CD4-positive, alpha-beta T cell treated with Interleukin-10 for 1 hour (primary cell): Measurements from ENCODE around the gene EEA1.

Source experiments
- DNase-seq: peaks from one replicate; pipeline ENCODE4 v3.0.0-alpha.2; 2020

The EEA1 gene

DNA sequence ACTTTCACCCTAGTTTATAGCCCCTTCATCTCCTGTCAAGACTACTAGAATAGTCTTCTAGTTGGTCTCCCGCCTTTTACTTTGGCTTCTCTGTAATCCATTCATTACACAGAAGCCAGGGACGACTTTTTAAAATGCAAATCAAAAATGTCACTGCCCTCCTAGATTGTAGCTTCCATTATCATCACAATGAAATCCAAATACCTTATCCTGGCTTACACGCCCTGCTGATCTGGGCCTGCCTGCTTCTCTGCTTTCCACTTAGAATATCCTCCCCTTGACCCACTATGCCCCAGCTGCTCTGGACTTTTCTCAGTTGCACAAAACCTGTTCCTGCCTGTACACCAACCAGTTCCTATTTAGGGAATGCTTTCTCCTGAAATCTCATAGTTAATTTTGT lies 4.5 kb upstream of the EEA1 start:
- DNase-seq, result no peak

DNA sequence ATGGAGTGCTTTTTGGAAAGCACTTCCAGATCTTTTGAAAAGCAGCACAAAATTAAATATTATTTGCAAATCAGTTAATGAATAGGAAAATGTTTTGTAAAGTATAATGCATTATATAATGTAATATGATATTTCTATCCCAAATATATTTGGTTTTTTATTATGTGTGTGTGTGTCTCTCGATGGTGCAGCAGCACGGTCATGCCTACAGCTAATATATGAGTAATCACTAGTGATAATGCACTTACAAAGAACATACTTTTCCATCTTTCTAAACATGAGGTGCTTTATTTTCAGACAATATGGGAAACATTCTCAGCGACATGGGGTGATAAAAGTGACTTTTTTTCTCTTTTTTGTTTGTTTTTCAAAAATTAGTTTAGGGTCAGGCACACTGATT lies 1.3 kb upstream of the EEA1 start:
- DNase-seq, result no peak

DNA sequence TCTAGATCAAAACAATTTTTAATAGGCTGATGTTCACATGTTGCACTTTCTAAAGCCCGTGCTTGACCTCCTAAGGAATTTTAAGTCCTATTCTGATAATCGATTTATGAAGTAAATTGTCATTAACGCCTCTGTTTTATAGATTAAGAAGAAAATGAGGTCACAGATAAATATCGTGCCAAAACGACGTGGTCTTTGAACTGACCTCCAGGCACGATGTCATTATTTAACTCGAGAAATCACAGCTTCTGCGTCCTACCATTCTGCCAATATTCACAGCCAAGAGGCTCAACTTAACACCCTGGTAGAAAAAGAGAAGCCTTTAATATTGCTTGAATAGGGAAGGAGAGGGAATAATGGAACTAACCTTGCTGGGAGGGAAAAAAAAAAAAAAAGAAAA lies 888 bp upstream of the EEA1 start:
- no peak for DNase-seq

DNA sequence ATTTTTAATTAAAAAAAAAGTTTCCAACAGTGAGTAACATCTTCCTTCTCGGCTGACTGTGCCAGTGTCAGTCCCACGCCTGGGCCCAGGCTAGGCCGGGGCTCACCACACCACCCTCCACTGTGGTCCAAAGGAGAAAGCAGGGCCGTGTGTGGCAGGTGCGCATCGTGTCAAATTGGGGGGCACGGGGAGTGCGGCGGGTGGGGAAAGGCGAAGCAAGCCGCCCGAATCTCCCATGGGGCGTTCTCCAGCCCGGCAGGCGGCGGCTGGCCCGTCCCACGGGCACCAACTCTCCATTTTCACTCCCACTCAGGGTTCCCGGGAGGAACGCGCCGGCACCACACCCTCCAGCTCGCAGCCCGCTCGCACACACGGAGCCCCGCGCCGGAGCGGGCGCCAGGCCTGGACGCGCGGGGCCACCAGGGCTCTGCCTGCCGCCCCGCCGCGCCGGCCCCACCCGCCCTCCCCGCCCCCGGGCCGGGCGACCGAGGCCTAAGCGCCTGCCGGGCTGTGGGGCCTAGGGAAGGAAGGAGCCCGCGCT lies 604 bp downstream of the EEA1 start:
- DNase-seq, result peak; percentile 35

DNA sequence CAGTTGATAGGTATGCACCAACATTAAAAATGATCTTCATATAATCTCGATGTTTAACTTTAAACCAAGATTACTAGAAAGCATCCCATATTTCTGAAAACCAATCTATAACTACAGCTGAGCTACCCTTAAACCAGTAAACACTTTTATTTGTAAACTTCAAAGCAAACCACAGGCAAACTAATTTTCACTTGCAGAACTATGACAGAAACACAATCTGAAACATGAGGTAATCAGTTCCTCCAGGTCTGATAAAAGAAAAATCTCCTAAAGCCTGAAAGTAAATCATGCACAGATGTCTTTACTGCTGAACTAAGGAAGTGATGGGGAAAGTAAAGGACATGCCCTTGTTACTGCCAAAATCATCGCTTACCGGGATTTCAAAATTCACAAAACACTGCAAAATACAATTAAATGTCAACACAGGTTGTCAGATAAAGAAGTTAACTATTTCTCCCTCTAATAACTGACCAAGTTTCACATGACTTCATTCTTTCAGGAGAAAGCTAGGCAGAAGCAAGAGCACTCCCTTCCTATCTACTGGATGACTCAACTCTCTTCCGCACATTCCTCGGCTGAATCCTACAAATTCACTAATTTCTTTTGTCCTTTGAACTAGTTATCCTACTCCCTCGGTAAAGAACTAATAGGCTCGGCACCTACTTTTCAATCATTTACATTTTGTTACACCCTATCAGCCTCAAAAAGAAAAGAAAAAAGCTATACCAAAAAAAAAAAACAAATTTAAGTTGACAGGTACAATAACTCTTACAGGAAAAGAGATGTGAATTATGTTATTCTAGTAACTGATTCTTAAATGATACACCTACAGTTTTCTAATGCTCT lies 1.4 kb downstream of the EEA1 start:
- DNase-seq, result peak; percentile 24

DNA sequence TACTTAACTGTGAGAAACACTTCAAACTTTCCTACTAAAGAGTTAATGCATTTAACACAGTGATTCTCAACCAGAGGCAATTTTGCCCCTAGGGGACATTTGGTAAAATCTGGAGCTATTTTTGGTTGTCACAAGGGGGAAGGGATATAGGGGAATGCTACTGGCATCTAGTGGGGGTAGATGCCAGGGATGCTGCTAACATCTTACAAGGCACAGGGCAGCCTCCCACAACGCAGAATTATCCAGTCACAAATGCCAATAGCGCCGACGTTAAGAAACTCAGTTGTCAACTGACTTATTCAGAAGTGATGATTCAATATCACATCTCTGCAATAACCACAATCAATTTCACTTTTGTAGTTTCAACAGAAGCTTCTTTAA lies 2.0 kb downstream of the EEA1 start:
- DNase-seq, result peak; percentile 38

DNA sequence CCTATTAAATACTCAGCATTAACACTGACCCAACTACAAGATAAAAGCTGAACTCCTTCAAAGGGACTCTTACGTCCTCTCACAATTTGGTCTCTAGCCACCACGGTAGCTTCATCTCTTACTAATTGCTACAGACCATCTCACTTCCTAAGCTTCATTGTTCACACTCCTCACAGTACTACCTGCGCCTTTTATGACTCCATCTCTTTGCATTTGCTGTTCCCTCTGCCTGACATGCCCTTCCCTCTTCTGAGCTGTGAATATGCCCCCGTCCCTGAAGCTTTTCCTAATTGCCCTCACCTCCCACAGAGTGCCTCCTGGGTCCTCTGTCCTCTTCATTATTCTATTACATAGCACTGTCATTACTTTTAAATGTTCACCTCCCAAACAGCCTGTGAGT lies 2.5 kb downstream of the EEA1 start:
- DNase-seq, result no peak

DNA sequence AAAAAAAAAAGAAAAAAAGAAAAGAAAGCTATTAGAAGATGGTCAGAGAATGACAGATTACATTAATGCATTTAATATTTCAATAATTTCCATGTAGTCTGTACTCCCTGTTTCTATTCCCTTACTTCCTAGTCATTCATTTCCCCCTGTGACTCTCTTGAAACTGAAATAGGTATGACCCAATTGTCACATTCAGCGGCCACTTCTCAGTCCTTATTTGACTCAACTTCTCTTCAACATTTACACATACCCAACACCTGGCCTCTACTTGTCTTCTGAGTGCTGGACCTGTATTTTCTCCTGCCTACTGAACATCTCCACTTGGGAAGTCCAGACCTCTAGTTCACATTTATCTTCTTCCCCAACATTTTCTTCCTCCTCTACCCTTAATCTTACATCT lies 7.2 kb downstream of the EEA1 start:
- no peak for DNase-seq

DNA sequence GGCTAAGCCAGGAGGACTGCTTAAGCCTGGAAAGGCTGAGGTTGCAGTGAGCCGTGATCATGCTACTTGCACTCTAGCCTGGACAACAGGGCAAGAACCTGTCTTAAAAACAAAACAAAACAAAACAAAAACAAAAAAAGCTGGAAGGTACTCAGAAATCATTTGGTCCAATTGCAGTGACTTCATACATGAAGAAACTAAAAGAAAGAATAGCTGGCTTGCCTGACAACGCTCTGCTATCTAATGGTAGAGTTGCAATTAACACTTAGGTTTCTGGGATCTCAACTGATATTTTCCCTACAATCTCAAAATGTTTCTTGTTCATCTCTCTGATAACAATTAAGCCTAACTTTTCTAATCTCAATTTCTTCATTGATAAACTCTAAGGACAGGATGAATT lies 13.7 kb downstream of the EEA1 start:
- DNase-seq, result no peak

DNA sequence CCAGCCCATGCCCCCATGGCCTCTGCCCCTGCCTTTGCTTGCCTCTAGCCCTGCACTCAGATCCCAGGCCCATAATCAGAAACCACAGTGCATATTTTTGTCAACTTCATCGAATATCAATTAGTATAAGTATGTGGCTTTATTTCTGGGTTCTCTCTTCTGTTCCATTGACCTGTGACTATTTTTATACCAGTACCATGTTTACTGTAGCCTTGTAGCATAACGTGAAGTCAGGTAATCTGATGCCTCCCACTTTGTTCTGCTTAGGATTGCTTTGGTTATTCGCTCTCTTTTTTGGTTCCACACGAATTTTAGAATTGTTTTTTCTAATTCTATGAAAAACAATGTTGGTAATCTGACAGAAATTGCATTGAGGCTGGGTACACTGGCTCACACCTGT lies 14.9 kb downstream of the EEA1 start:
- DNase-seq, result no peak

DNA sequence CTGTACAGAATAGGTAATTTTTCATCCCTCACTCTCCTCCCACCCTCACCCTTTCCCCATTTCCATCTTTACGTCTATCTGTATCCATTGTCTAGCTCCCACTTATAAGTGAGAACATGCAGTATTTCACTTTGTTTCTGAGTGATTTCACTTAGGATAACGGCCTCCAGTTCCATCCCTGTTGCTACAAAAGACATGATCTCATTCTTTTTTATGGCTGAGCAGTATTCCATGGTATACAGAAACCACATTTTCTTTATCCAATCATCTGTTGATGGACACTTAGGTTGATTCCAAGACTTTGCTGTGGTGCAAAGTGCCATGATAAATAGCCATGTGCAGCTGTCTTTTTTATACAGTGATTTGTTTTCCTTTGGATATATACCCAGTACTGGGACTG lies 16.4 kb downstream of the EEA1 start:
- DNase-seq, result no peak

DNA sequence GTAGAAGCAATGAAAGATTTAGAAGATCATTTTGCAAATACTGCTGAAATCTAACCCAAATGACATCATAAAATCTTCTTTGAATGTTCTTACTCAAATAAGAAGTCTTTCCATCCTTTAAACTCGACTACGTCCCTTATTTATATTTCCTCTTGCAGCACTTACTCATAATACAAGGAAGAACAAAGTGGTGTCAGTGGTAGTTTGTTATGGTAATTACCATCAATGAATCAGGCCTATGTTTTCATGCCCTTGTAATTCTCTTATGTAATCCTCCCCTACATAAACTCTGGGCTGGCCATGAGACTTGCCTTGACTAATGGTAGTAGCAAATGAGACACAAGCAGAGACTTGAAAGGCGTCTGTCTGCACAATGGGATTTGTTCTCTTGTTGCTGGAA lies 17.0 kb downstream of the EEA1 start:
- no peak for DNase-seq

DNA sequence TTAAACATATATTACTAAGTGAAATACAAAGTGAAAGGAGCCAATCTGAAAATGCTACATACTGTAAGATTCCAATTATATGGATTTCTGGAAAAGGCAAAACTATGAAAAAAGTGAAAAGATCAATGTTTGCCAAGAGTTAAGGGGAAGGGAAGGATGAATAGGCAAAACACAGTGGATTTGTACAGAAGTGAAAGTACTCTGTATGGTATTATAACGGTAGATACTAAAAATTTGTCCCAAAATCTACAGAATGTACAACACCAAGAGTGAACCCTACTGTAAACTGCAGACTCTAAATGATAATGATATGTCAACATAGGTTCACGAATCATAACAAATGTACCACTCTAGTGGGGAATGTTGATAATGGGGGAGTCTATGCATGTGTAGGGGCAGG lies 17.8 kb downstream of the EEA1 start:
- DNase-seq, result no peak

DNA sequence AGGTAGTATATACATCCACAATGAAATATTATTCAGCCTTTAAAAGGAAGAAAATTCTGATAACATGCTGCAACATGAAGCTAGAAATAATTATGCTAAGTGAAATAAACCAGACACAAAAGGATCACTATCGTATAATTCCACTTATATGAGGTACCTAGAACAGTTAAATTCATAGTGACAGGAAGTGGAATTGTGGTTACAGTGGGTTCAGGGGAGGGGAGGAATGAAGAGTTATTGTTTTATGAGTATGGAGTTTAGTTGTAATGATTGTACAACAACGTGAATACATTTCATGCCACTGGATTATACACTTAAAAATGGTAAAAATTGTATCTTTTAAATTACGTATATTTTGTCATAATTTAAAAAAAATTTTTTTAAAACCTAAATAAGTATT lies 21.0 kb downstream of the EEA1 start:
- peak; percentile 38 for DNase-seq

DNA sequence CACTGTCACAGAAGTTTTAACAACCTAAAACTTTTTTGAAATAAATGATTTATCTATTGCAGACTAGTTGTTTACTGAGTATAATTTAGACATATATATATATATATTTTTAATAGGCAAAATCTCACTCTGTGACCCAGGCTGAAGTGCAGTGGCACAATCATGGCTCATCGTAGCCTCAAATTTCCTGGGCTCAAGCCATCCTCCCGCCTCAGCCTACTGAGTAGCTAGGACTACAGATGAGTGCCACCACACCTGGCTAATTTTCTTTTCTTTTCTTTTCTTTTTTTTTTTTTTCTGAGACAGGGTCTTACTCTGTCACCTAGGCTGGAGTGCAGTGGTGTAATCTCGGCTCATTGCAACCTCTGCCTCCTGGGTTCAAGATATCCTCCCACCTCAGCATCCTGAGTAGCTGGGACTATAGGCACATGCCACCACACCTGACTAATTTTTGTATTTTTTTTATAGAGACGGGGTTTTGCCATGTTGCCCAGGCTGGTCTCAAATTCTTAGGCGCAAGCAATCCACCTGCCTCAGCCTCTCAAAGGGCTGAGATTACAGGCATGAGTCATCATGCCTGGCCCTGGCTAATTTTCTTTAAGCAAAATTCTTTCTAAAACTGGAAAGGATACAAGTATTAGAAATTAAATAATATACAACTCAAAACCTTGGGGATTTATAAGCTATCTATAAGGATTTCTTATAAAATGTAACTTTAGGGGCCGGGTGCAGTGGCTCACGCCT lies 23.1 kb downstream of the EEA1 start:
- DNase-seq, result no peak

DNA sequence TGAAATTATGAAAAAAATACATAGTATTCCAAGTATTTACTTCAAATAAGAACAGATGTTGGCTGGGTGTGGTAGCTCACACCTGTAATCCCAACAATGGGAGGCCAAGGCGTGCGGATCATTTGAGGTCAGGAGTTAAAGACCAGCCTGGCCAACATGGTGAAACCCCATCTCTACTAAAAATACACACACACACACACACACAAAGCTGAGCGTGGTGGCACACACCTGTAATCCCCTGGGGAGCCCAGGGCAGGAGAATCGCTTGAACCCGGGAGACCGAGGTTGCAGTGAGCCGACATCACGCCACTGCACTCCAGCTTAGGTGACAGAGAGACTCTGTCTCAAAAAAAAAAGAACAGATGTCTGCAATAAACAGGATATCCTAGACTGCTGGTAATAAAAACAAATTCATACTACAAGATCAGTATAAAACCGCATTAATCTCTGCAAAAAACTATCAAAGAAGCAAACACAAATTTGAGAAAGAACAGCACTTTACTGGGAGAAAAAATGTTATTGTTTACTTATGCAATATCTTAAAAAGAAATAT lies 23.8 kb downstream of the EEA1 start:
- no peak for DNase-seq

DNA sequence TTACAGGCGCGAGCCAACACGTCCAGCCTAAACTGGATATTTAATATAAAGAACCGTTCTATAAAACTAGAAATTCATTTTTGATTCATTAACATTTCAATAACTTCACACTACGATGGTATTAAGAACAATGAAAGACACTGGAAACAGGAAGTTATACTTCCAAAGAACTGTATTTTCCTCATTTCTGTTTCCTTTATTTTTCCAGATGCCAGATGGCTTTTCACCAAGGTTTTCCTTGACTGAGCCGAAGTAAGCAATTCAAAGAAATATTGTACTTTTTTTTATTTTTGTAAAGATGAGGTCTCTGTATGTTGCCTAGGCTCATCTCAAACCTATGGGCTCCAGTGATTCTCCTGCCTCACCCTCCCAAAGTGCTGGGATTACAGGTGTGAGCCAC lies 28.2 kb downstream of the EEA1 start:
- no peak for DNase-seq

DNA sequence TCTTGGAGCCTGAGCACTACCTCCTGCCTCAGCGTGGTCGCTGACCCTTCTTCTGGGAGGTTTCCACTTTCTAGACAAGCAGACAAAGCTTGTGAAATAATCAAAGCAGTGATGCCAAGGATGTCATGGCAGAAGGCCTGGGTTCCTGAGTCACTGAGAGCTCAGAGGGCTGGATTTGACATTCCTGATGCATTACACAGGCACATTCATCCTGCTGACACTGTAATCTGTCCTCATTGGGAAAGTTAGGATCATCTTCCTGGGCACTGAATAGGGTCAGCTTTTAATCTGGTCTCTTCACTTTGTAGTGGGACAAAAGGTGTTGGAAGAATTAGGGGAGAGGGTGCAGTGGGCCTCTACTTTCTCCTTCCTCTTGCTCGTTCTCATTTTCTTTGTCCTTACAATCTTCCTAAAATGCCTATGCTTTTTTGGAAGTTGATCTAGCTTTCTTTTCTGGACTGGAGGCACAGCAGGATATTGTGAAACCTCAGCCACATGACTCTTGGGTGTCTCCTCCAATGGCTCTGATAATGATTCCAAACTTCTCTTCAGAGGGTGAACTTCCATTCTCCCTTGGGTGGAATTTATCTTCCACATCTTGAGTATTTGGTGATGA lies 29.6 kb downstream of the EEA1 start:
- no peak for DNase-seq

DNA sequence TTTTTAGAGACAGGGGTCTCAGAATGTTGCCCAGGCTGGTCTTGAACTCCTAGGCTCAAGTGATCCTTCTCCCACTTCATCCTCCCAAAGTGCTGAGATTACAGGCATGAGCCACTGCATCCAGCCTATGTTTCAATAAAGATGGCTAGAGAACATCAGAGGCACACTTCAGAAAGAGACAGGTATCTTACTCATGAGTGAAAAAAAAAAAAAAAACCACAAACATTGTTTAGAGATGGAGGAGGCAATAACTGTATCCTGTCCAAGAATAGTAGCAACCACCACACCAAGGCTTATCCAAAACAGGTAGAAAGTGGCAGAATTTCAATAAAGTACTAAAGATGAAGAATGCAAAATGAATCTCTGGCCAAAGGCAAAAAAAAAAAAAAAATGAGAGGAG lies 30.3 kb downstream of the EEA1 start:
- no peak for DNase-seq

DNA sequence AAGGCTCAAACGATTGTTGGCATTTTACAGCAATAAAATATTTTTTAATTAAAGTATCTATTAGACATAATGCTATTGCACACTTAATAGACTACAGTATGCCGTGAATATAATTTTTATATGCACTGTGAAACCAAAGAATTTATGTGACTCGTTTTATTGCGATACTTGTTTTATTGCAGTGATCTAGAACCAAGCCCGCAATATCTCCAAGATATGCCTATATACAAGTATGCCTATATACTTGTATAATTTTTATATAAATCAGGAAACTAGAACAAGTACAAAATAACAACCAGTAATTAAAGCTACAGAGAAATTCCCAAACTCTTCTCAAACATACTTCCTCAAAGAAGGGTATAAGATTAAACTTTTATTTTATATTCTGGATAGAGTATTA lies 31.3 kb downstream of the EEA1 start:
- DNase-seq, result no peak

DNA sequence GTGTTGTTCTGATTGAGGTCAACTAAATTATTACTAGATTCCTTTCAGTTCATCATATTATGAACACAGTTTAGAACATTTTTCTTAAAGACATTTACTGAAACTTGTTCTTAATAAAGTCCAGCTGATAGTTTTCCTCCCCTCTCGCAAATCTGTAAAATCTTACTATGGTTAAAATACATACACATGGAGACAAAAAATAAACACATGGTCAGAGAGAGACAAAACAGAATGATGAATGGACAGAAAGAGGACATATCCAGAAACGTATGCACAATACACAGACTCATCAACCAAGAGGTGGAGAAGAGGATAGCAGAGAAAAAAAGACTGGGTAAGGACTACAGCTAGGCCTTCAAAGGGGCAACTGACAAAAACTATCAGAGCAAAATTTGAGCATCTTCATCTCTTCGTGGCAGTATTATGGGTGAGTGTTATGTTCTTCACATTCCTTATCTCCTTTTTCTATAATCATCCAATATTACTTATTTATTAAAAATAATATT lies 38.4 kb downstream of the EEA1 start:
- DNase-seq, result no peak

DNA sequence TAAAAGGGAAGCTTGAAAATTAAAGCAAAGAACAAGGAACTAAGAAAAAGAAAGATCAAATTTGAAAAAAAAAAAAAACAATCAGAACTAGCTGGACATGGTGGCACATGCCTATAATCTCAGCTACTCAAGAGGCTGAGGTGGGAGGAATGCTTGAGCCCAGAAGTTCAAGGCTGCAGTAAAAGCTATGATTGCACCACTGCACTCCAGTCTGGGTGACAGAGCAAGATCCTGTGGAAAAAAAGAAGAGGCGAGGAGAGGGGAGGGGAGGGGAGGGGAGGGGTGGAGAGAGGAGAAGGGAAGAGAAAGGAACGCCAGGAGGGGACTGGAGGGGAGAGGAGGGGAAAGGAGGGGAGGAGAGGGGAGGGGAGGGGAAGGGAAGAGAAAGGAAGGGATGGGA lies 43.0 kb downstream of the EEA1 start:
- no peak for DNase-seq

DNA sequence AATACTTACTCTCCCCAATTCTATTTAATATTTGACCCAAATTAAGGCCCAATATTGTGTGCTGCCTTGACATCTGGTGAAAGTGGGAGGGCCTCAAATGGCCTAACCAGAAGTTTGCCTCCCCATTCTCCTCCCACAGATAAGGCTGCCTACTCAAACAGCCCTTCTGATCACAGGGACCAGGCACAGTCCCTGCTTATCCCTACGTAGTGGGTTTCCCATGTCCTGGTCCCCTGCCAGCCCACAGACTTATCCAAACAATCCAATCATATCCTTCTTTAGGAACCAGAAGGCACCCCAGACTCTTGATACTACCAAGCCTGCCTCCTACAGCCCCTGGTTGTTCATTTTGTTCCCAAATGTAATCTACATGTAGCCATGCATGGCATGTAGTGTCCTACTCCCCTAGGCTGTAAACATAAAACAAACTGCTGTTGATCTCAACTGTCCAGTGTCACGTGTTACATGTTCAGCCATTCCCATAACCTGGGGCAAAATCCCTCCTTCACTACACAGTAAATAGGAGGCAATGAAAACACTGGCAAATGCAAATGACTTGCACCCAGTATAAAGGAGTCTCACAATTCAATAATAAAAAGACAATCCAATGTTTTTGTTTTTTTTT lies 49.3 kb downstream of the EEA1 start:
- no peak for DNase-seq
